Skin epidermis (tissue), 12 donors: ENCODE measurements around the gene MARCHF3.

Experiments
- H3K27ac ChIP-seq, 21 experiments: fragments of 200-600 bp; sonication (generic) in 11 of 21; one replicate each; pipeline ENCODE4 v1.5.0; 2020; ENCODE audit warnings: mild to moderate bottlenecking in 3 of 21, inconsistent platforms in 2 of 21, moderate library complexity in 2 of 21
- H3K4me3 ChIP-seq, 7 experiments: fragments of 200-600 bp; sonication (generic) in 2 of 7; one replicate each; pipeline ENCODE4 v1.5.0; 2020; ENCODE audit warnings: inconsistent platforms in 2 of 7, mild to moderate bottlenecking in 2 of 7, moderate library complexity in 1 of 7

MARCHF3 gene

DNA sequence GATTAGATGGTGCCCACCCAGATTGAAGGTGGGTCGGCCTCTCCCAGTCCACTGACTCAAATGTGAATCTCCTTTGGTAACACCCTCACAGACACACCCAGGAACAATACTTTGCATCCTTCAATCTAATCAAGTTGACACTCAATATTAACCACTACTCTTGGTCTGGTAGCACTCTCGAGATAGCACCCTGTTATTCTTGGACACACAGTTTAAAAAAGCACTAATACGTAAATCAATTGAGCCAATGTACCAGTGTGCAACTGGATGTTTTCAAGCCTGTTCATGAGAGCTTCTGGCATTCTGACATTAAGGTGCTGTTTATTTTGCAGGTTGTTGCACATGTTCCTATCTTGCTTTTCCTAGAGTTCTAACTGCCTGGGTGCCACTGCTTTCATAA is 35.3 kb downstream of the MARCHF3 start:
- no peak overlapping the region for H3K4me3 ChIP-seq
- H3K27ac ChIP-seq = no peak overlapping the region

GRCh38 chr5:126994485-126994884 is 35.9 kb downstream of the MARCHF3 start:
- Histone ChIP-seq H3K4me3 (no peak overlapping the region), H3K27ac (no peak overlapping the region)

GRCh38 chr5:126988021-126988569 is 42.3 kb downstream of the MARCHF3 start:
- H3K4me3 ChIP-seq = no peak overlapping the region
- H3K27ac ChIP-seq = peak overlapping the region in 3 of 21 experiments; percentile 15 to 69 (median 16)

- Histone ChIP-seq H3K27ac (peak overlapping the region in 3 of 21 experiments; percentile 15 to 69 (median 16)), H3K4me3 (no peak overlapping the region)
Measured at GRCh38 chr5:126987271-126987899, 43.0 kb downstream of the MARCHF3 start.

DNA sequence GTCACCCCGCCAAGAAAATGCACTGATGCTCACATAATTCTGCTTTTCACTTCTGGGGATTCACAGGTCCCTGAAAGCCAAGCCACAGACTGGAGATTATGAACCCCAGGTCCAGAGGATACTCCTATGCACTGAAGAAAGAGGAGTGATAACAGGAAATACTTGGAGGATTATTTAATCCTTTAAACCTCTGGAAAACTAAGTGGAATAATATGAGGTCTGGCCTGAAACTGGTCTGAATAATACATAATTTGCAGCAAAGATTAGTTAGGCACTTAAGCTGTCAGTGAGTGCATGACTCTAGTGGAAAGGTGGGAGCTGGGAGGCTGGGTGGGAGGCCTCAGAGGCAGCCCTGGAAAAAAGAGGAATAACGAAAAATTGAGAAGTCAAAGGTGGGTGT is 45.7 kb downstream of the MARCHF3 start:
- no peak overlapping the region for H3K4me3 ChIP-seq
- no peak overlapping the region for H3K27ac ChIP-seq

- H3K4me3 ChIP-seq = no peak overlapping the region
- no peak overlapping the region for H3K27ac ChIP-seq
Measured at GRCh38 chr5:126983874-126984266, 46.5 kb downstream of the MARCHF3 start.

DNA sequence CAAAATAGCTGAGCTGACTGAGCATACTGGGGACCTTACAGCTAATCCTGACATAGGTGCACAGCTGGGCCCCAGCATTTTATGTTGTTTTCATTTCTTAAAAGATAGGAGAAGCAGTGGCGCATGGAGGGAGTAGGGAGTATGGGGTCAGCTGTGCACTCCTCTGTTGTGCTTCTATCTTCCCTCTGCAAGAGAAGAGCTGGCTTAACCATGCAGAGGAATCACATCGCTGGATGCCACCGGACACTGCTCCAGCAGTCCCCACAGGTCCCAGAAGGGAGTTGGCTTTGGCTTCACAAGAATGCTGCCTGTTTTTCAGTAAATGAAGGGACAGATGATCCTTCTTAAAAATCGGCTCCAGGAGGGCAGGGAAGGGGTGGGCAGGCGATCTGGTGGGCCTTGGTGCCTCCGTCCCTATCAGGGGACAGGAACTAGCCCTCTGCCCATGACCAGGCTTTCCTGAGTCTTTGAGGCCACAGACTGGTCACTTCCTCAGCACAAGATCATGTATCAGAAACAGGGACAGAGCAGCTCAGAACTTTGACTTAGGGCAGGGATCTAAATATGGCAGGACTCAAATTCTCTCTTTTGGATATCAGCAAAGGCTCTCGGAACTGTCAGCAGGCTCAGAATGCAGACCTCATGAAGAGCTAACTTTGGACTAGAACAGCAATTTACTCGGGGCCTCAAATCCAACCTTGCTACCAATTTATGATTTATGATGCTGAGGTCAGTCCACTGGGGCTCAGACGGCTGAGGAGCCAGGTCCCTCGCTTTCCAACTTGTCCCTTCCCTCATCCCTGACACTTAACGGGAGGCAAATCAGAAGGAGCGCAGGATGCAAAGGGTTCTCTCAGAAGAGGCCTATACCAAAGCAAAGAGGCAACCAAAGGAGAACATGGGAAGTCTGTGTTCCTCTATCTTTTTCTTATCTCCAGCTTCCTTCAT is 47.2 kb downstream of the MARCHF3 start:
- Histone ChIP-seq H3K4me3 (no peak overlapping the region), H3K27ac (no peak overlapping the region)

DNA sequence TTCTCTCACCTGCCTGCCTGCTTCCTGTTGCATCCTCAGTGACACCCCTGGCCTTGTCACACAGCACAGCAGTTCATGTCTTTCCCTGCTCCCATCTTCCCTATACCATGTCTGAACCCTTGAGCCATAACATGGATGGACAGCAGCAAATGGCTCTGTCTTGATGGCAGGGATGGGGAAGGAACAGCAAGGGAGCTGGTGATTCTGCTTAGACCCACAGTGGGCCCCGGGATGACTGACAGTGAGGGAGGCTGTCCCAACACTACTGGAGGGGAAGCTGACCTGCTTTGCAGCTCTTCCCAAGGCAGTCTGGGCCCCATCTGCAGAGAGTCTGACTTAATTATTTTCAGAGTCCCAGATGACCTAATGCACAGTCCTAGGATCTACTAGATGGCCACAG is 48.2 kb downstream of the MARCHF3 start:
- Histone ChIP-seq H3K4me3 (no peak overlapping the region), H3K27ac (no peak overlapping the region)

- Histone ChIP-seq H3K4me3 (no peak overlapping the region), H3K27ac (no peak overlapping the region)
Measured at GRCh38 chr5:126981701-126982100, 48.7 kb downstream of the MARCHF3 start.

- Histone ChIP-seq H3K27ac (no peak overlapping the region), H3K4me3 (no peak overlapping the region)
Measured at GRCh38 chr5:126981222-126981621, 49.1 kb downstream of the MARCHF3 start.

DNA sequence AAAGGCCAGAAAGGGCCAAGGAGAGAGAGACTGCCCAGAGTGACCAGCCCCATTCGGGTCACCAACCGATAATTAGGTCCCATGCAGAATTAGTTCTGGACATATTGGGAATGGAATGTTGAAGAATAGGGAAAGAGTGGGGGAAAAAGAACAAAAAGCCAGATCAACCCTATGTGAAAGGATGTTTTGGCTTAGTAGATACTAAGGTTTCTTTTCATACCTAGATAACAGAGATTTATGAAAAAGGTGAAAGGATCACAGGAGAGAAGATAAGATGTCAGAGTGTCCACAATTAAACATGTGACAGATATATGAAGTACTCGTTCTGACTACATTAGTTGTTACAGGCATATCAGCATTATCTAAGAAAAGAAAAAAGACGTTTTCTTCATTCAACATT is 52.1 kb downstream of the MARCHF3 start:
- no peak overlapping the region for H3K4me3 ChIP-seq
- H3K27ac ChIP-seq = no peak overlapping the region

DNA sequence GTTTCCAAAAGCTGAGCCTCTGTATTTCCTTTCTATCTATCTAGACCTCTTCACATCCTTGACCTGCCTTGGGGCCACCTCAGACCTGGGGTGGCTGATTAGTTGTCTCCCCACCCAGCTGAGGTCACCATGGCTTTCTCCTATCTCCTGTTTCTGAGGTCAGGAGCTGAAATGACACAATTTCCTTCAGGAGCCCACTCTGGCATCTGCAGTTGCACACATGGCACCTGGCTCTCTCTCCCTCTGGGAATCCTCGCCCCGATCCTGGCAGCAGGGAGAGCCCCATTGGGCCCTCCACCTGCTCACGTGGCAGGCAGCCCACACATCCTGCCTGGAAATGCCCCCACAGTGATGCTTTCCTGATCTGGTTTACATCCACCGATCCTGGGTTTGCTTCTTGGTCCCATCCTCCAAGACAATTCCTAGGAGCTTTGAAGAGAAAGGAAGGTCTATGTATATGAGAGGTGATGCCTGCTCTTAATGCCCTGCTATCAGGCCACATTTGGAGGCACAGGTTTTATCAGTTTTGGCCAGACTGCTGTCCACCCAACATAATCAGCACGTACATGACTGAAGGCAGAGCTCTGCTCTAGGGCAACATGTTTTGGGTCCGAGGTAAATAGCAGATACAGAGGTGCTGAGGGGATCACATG is 53.7 kb downstream of the MARCHF3 start:
- Histone ChIP-seq H3K4me3 (no peak overlapping the region), H3K27ac (no peak overlapping the region)

DNA sequence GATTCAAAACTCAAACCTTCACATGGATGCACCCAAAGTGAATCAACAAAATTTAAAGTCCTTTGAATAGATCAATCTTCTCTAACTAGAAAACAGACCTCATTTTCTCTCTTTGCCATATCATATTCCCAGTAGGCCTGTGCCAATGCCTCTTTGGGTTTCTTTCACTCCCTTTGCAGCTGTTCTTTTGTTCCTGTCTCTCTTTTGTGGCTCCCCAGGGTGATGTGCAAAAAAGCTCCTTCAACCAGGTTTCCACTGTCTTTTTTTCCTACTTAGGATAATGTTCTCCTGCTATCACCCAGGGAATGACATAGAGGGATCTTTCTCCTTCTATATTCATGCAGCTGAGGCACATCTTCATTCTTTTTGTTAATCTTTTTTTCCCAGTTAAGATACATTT is 54.6 kb downstream of the MARCHF3 start:
- H3K4me3 ChIP-seq = no peak overlapping the region
- no peak overlapping the region for H3K27ac ChIP-seq

DNA sequence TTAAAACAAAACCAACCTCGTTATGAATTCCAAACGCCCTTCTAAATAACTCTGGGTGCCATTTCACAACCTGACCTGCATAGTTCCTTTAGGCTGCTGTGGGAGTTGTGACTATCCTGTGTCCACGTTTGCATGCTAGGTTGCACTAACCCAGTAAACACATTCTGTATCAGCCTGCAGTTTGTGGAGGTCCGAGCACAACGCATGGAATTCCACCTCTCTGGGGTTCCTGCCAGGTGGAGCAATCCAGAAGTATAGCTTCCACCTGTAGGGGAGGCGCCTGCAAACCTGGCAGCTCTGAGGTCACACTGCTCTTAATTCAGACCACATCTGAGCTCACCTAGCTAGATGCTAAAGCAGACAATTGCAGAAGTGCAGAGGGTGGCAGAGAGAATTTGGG is 57.2 kb downstream of the MARCHF3 start:
- peak overlapping the region in 4 of 21 experiments; percentile 1 to 65 (median 53) for H3K27ac ChIP-seq
- no peak overlapping the region for H3K4me3 ChIP-seq

GRCh38 chr5:126972062-126972895 is 58.1 kb downstream of the MARCHF3 start:
- peak overlapping the region in 10 of 21 experiments; percentile 1 to 65 (median 38) for H3K27ac ChIP-seq
- no peak overlapping the region for H3K4me3 ChIP-seq

DNA sequence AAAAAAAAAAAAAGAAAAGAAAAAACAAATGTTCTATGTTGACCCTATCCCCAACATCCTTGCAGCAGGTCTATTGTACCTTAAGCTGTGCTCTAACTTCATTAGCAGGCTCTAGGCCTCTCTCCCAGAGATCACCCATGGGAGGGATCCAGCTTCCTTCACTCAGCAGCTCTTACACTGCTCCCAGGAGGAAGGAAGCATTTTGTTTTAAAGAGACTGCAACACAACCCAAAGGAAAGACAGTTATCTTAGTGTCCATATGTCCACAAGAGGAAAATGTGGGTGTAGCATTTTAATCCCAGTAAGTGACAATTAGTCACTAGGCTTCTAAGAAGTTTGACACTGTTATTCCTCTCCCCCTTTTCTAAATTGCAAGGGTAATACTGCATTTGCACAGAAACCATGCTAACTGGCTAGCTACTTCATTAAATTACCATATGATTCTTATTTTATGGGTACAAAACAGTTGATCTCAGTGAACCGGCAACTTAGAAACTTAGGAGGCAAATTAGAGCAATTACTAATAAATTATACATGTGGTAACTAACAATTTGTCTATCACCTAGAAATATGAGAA is 58.8 kb downstream of the MARCHF3 start:
- Histone ChIP-seq H3K27ac (peak overlapping the region in 6 of 21 experiments; percentile 3 to 60 (median 18)), H3K4me3 (no peak overlapping the region)

- Histone ChIP-seq H3K4me3 (no peak overlapping the region), H3K27ac (peak overlapping the region in 2 of 21 experiments; percentile 8 to 32)
Measured at GRCh38 chr5:126970517-126971017, 59.8 kb downstream of the MARCHF3 start.

DNA sequence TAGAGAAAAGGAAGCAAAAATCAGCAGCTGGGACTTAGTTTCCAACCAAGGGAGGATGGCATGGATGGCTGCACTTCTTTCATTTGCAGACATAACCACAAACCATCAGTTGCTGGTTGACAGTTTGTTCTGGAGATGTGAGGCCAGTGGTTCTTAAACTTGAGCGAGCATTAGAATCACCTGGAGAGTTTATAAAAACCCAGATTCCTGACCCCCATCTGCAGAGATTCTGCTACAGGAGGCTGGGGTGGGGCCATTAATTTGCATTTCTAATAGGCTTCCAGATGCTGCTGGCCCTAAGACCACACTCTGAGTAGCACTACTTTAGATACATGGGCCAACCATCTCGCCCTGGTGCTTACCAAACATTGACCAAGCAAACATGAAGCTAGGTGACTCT is 60.8 kb downstream of the MARCHF3 start:
- H3K27ac ChIP-seq = no peak overlapping the region

More for the DNA sequence above, 60.8 kb downstream of the MARCHF3 start:
- H3K4me3 ChIP-seq = no peak overlapping the region
